HG03432 (cell line): ENCODE measurements around the gene CNTFR.
A peak's percentile ranks its signal among the peaks of the same experiment; 100 is the strongest.
"Not testable (repeated sequence)": the region's sequence is repeated elsewhere in the genome, so short reads cannot be mapped to it uniquely, and the experiment has no call there.

Source experiments
- ATAC-seq: cut with Tn5 transposase; IDR thresholded peaks from one replicate; pipeline ENCODE4 v1.9.1; 2021; ENCODE audit warnings: mild to moderate bottlenecking, moderate library complexity; ENCODE audit not compliant: unreplicated experiment

The CNTFR gene

DNA sequence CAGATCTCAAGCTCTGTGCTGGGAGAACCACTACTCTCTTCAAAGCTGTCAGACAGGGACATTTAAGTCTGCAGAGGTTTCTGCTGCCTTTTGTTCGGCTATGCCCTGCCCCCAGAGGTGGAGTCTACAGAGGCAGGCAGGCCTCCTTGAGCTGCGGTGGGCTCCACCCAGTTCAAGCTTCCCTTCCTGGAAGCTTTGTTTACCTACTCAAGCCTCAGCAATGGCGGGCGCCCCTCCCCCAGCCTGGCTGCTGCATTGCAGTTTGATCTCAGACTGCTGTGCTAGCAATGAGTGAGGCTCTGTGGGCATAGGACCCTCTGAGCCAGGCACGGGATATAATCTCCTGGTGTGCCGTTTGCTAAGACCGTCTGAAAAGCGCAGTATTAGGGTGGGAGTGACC, 57.5 kb downstream of the CNTFR start:
- ATAC-seq, result not testable (repeated sequence)

GRCh38 chr9:34526026-34526425, 63.5 kb downstream of the CNTFR start:
- ATAC-seq, result no peak

DNA sequence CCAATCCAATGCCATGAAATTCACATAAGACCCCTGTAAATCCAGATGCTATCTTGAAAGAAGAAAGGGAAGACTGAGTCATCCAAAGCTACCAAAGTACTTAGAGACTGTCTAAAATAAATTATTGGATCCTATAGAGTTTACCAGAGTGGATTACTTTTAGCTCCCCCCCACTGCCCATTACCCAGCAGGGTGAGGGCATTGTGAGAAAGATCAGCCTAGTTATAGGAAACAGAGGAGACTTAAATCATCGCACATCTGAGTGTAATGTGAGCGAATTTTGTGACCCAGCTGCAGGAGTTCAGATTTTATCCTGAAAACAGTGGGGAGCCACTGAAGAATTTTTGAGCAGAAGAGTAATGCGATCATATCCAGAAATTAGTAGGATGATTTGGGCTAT, 65.2 kb downstream of the CNTFR start:
- no peak for ATAC-seq

DNA sequence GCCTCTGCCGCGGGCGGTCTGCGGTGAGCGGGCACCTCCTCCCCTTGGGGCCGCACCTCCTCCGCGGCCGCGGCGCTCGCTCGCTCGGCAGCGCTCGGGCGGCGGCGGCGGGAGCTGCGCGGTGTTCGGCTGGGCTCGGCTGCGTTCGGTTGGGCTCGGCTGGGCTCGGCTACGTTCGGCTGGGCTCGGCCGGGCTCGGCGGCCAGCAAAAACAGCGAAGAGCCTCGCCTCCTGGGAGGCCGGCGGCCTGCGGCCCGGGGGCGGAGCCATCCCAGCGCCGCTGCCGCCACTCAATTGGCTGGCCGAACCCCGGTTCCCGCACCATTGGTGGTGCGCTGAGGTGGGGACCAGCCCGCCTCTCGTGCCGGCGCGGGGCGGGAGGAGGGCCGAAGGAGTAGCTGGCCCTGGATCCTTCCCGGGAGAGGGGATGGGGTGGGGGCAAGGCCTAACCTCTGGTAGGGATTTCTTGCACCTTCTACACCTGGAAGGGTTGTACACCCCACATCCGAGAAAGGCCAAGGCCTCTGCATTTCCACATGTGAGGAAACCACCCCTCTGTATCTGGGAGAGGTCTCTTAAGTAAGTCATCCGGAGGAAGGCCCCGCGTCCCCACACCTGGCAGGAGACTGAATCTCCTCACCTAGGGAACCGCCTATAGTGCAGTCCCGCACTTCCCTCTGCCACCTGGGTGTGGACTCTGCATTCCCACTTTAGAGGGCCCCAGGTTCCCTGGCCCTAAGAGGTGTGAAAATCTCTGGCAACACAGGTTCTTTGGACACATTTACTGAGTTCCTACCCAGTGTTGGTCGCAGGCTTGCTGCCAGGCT, 66.3 kb downstream of the CNTFR start, which contains the start of gene ENHO:
TSS of gene ENHO (minus strand) at position 20 of the 827 bp plus-strand sequence. CDS start 1,295 bp downstream, outside the sequence.
- peak; percentile 90 for ATAC-seq

- ATAC-seq, result no peak
Measured at GRCh38 chr9:34522091-34522887, 67.2 kb downstream of the CNTFR start.

- ATAC-seq, result no peak
Measured at GRCh38 chr9:34521406-34522045, 68.0 kb downstream of the CNTFR start.

- ATAC-seq, result no peak
Measured at GRCh38 chr9:34520505-34521385, 68.8 kb downstream of the CNTFR start.

GRCh38 chr9:34520096-34520495, 69.4 kb downstream of the CNTFR start:
- ATAC-seq, result no peak

DNA sequence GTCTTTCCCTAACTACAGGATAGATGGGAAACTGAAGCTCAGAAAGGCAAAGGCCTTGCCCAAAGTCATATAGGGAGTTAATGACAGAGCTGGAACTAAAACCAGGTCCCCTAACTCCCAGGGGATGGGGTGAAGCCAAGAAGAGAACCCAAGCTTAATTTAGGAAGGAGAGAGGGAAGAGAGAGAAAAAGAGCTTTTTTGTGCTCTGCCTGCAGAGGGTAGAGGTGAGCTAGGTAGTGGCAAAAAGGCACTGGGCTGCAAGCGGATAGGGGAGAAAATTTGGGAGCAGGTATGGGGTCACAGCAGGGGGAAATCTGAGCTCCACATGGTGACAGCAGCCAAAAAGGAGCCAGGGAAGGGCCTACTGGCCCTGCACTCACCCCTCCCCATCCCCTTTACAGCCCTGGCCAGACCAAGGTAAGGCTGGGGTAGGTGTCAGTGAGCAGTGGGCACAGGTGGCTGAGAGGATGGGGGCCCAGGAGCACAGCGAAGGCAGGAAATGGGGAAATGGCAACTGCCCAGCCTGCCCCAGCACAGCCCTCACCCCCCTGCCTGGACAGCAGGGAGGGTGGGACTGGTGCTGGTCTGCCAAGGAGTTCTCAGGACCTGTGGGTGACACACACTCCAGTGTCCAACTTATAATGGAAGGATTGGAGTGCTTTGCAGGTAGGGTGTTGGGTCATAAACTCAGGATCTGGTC, 70.1 kb downstream of the CNTFR start:
- ATAC-seq, result no peak

DNA sequence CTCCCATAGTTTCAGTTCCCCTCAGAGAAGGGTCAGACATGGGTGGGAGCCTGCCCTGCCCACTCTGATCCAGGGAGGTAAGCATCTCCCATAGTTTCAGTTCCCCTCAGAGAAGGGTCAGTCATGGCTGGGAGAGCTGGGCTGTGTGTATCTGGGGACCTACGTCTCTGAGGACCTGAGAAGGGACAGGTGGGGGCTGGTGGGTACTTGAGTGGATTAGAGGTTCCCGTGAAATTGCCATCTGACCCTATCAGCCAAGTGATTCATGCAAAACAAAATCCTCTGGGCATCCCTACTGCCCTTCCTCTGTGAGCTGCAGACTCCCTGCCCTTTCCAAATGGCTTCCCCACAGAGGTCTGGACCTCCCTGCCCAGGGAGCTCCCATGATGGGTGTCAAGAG, 70.6 kb downstream of the CNTFR start:
- no peak for ATAC-seq

- ATAC-seq, result no peak
Measured at GRCh38 chr9:34518110-34518616, 71.4 kb downstream of the CNTFR start.

- ATAC-seq, result no peak
Measured at GRCh38 chr9:34517185-34517584, 72.3 kb downstream of the CNTFR start.

DNA sequence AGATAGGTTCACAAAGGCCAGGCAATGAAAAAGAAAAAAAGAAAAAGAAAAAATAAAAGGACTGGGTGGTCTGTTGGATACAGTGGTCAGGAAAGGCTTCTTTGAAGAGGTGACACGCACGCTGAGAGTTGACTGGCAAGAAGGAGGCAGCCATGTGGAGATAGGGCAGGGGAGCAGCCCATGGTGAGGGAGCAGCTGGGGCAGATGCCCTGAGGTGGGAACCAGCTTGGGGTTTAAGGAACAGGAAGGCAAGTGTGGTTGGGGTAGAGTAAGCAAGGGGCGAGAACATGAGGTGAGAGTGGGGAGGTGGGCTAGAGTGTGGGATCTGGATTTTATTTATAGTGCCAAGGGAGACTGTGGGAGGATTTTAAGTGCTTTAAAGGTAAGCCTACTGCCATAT, 73.6 kb downstream of the CNTFR start:
- no peak for ATAC-seq

DNA sequence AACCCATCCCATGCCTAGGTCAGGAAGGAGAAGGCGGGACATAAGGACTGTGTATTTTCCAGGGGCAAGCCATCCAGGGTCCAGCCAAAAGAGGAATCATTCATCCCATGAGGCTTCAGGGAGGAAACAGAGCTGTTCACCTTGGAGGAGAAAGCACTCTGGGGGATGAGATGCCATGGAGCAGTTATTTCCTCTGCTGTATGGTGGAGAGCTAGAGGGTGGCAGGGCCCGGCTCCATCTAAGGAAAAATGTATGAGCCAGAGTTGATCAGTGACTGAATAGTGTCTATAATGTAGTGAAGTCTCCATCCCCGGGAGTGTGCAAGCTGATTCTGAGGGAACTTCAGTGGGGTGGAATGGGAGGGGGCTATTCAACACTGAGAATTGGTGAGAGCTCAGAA, 74.7 kb downstream of the CNTFR start:
- no peak for ATAC-seq

DNA sequence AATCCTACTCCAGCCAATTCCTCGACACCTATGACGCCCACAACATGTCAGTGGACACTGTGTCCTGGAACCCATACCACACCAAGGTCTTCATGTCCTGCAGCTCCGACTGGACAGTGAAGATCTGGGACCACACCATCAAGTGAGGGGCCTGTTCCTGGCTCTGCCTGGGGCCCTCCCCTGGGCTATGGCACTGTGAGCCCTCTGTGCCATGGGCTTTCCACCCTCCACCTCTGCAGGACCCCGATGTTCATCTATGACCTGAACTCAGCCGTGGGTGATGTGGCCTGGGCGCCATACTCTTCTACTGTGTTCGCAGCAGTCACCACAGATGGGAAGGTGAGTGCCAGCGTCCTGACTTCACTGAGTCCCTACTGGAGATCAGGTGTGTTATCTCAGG, 75.1 kb downstream of the CNTFR start:
- ATAC-seq, result no peak

DNA sequence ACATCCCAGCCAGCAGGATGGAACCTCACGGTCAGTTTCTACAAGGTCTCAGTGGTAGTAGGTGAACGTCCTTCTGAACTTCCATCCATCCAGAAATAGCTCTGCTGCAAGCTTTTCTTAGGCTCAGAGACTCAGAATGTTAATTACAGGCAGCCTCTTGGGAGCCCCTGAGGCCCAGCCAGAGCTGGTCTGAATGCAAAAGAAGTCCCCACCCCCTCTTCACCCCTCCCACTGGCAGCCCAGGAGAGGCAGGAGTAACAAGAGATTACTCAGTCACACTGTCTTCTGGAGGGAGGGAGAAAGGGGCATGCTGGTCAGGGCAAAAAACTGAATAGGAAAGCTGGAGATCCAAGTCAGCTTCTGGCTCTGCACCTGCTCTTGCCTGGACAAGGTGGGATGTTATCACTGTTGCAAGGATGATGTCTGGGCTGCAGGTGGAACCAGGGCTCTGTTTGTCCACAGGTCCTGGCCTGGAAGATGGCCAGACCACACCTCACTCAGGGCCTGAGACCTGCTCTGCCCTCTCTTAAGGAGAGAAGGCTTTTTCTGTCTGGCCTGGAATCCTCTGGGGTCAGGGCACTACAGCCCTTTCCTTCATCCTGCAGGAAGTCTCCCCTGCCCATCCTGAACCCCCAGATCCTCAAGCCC, 75.8 kb downstream of the CNTFR start:
- ATAC-seq, result no peak

DNA sequence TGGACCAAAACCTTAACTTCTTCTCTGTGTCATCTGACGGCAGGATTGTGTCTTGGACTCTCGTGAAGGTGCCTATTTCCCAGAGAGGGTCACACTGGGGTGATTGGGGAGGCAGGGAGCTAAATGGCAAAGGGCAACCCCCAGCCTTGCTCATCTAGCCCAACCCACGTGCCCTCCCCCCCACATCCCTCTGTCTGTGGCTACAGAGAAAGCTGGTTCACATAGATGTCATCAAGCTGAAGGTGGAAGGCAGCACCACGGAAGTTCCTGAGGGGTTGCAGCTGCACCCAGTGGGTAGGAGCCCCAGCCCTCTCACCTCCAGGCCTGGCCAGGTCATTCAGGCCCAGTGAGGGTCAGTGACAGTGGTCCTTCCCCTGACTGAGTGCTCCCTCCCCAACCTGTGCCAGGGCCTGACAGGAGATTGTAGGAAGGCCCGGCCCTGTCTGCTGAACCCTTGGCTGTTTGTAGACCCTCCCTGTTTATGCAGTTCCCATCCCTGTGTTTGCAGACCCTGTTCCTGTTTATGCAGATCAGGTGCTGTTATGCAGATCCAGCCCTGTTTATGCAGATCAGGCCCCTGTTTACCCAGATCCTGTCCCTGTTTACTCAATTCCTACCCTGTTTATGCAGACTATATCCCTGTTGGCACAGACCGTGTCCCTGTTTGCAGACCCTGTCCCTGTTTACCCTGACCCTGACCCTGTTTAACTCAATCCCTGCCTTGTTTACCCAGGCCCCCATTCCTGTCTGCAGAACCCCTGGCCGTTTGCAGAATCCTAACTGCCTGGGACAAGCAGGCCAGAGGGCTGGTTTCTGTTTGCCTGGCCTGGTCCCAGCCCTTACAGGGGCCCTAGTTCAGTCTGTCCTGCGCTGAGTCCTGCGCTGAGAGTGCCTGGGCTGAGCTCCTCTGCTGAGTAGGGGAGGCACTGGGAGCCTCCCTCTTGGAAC, 77.1 kb downstream of the CNTFR start:
- no peak for ATAC-seq
